GM12872 (cell line): ENCODE data around the gene MPLKIP.

Source experiments
- CTCF ChIP-seq: IDR thresholded peaks from 3 replicates; pipeline ENCODE4 v1.5.1; 2011; ENCODE audit warnings: low read depth, mild to moderate bottlenecking, low read length, moderate library complexity; ENCODE audit not compliant: insufficient read depth

Gene MPLKIP

GRCh38 chr7:40134428-40135316, at the start of gene MPLKIP, which contains the start of gene SUGCT:
Gene MPLKIP, minus strand, starts transcription at chr7:40134622. Its CDS starts 55 bp downstream, at chr7:40134567.
Gene SUGCT, plus strand, starts transcription at chr7:40135005.
- TF ChIP-seq CTCF: peak; percentile 92

DNA sequence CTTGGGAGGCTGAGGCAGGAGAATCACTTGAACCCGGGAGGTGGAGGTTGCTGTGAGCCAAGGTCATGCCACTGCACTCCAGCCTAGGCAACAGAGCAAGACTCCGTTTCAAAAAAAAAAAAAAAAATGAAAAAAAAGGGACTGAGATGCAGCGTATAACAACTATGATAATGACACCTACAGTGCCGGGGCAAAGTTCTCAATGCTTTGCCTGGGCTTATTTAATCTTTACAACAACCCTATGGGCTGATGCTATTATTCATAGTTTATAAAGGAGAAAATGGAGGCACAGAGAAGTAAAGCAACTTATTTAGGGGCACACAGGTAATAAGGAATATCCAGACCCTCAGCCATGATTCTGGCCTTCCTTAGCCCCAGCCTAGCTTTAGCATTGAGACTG, 48.0 kb upstream of the MPLKIP start:
- TF ChIP-seq CTCF: no peak

- TF ChIP-seq CTCF: no peak
These were observed 42.6 kb upstream of the MPLKIP start for GRCh38 chr7:40177071-40177470.

GRCh38 chr7:40175725-40176510, 41.5 kb upstream of the MPLKIP start:
- no peak for TF ChIP-seq CTCF

DNA sequence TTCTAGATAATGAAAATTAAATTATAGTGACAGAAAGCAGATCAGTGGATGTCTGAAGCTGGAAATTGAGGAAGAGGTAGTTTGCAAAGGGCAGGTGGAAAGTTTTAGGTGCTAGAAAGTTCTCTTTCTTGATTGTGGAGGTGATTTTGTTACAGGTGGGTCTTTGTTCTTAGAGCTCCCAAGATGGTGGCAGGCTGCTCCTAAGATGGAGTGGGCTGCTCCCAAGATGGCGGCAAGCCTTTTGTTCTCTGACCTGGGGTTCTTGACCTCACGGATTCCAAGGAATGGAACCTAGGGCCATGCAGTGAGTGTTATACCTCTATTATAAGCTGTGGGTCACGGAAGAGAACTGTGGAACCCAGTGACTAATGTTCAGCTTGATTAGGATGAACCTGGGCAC, 32.9 kb upstream of the MPLKIP start:
- no peak for TF ChIP-seq CTCF

DNA sequence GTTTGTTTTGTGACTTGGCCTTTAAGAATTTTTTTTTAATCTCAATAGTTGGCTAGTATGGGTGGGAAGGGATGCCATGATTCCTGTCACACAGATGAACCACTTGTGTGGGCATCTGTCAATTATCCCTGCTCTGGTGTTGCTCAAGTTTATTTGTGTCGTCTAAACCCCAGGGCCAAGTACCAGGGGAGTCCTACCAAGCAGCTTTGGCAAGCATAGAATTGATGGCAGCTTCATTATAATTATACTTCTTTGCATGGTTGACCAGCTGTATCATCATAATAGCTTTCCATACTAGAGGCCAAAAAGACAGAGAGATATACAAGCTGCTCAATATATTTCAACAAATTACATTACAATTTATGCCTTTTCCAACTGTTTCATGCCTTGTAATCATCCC, 30.8 kb upstream of the MPLKIP start:
- no peak for TF ChIP-seq CTCF

- no peak for TF ChIP-seq CTCF
These were observed 28.1 kb upstream of the MPLKIP start for GRCh38 chr7:40162516-40162915.
